Measurements from ENCODE around the gene CSNK1A1. TPM values are rescaled to one million over a fixed set of nuclear protein-coding genes. Genes with fewer than 3 reads are reported as not detected.

CSNK1A1 gene
- total RNA-seq, 1 donor from 2014 or later: 194 TPM

Other genes starting within 250 kb of the CSNK1A1 start
- 22.5 TPM in 2 replicates for gene GRPEL2, start 205.9 kb downstream of the CSNK1A1 start, total RNA-seq
- gene PCYOX1L, start 193.4 kb downstream of the CSNK1A1 start, total RNA-seq: 16.6 and 17.8 TPM in 2 replicates
- not detected in 2 replicates for gene IL17B, start 172.1 kb downstream of the CSNK1A1 start, total RNA-seq
- 1.1 and 1.6 TPM in 2 replicates for gene ARHGEF37, start 30.1 kb upstream of the CSNK1A1 start, total RNA-seq
- gene PPARGC1B, start 178.9 kb upstream of the CSNK1A1 start, total RNA-seq: 7.1 and 8.5 TPM in 2 replicates